Cerebellar nuclear complex (tissue), 1 donor: ENCODE data around the gene F11.
"Not testable (repeated sequence)": the region's sequence is repeated elsewhere in the genome, so short reads cannot be mapped to it uniquely, and the experiment has no call there.

Experiments used
- DNase-seq, 2 experiments: peaks; one replicate each; lab custom pipeline; 2025; lab: John Stamatoyannopoulos, UW

Gene F11

GRCh38 chr4:186265683-186266652, at the start of gene F11:
Gene F11 (plus strand): TSS chr4:186266189. CDS start chr4:186267137, 948 bp downstream.
- DNase-seq, result no peak

GRCh38 chr4:186216465-186217024, 49.4 kb upstream of the F11 start:
- no peak for DNase-seq

GRCh38 chr4:186217733-186218293, 48.2 kb upstream of the F11 start:
- no peak for DNase-seq

GRCh38 chr4:186221624-186222023, 44.4 kb upstream of the F11 start:
- no peak for DNase-seq

- DNase-seq, result no peak
Observed at GRCh38 chr4:186225848-186226247, 40.1 kb upstream of the F11 start.

GRCh38 chr4:186226521-186227189, 39.3 kb upstream of the F11 start:
- no peak for DNase-seq

- no peak for DNase-seq
Observed at GRCh38 chr4:186227221-186227620, 38.8 kb upstream of the F11 start, which contains the start of gene KLKB1. Gene KLKB1 (plus strand): TSS chr4:186227507. CDS start chr4:186228196, 689 bp downstream.

GRCh38 chr4:186227744-186228513, 38.1 kb upstream of the F11 start:
- no peak for DNase-seq

- DNase-seq, result no peak
Observed at GRCh38 chr4:186228514-186228894, 37.5 kb upstream of the F11 start.

- DNase-seq, result no peak
Observed at GRCh38 chr4:186234367-186234766, 31.6 kb upstream of the F11 start.

GRCh38 chr4:186236126-186236525, 29.9 kb upstream of the F11 start:
- DNase-seq, result no peak

GRCh38 chr4:186240452-186240847, 25.5 kb upstream of the F11 start:
- no peak for DNase-seq

GRCh38 chr4:186240848-186241491, 25.0 kb upstream of the F11 start:
- no peak for DNase-seq

- DNase-seq, result no peak
Observed at GRCh38 chr4:186241616-186242015, 24.4 kb upstream of the F11 start.

- DNase-seq, result not testable (repeated sequence)
Observed at GRCh38 chr4:186242031-186242430, 24.0 kb upstream of the F11 start.

- DNase-seq, result no peak
Observed at GRCh38 chr4:186243331-186243730, 22.7 kb upstream of the F11 start.

GRCh38 chr4:186244835-186245234, 21.2 kb upstream of the F11 start:
- DNase-seq, result no peak

GRCh38 chr4:186247062-186247752, 18.8 kb upstream of the F11 start:
- DNase-seq, result not testable (repeated sequence)

- no peak for DNase-seq
Observed at GRCh38 chr4:186248643-186249042, 17.3 kb upstream of the F11 start.
